HL-60 (cell line): ENCODE data around the gene TMPRSS4.

ENCODE experiments used
- DNase-seq, 2 experiments: peaks; one replicate each; pipeline ENCODE4 v3.0.0-alpha.2; 2010 to 2020; ENCODE audit warnings: low read depth in 1 of 2, low spot score in 1 of 2
- H3K27ac ChIP-seq: fragments of 250-450 bp; sonication (Bioruptor Pico); replicated peaks from 2 replicates; pipeline ENCODE4 v1.5.1; 2020; ENCODE audit warnings: mild to moderate bottlenecking, moderate library complexity
- H3K27me3 ChIP-seq: fragments of 250-450 bp; sonication (Bioruptor Pico); 2 replicates; pipeline ENCODE4 v1.5.1; 2021; ENCODE audit warnings: mild to moderate bottlenecking, moderate library complexity; ENCODE audit not compliant: insufficient read depth, poor library complexity, severe bottlenecking
- H3K4me3 ChIP-seq: replicated peaks from 2 replicates; pipeline ENCODE4 v1.5.1; 2011; ENCODE audit warnings: mild to moderate bottlenecking, control low read depth, low read length; ENCODE audit not compliant: insufficient read depth
- CTCF ChIP-seq: IDR thresholded peaks from one replicate; pipeline ENCODE4 v1.5.1; 2011; ENCODE audit warnings: low read length, control low read depth, inconsistent platforms; ENCODE audit not compliant: insufficient read depth
- GABPA ChIP-seq: IDR thresholded peaks from 2 replicates; pipeline ENCODE4 v1.6.1; 2012; ENCODE audit warnings: low read depth
- POLR2AphosphoS5 ChIP-seq: IDR thresholded peaks from 2 replicates; pipeline ENCODE4 v1.6.1; 2012; ENCODE audit warnings: low read depth
- REST ChIP-seq: IDR thresholded peaks from 2 replicates; pipeline ENCODE4 v1.6.1; 2012; ENCODE audit warnings: low read depth; ENCODE audit not compliant: insufficient replicate concordance
- SPI1 ChIP-seq: IDR thresholded peaks from 2 replicates; pipeline ENCODE4 v1.6.1; 2012; ENCODE audit warnings: low read depth, mild to moderate bottlenecking, borderline replicate concordance

Gene TMPRSS4

GRCh38 chr11:118104491-118104890 lies 27.6 kb downstream of the TMPRSS4 start:
- Histone ChIP-seq H3K4me3 (no peak overlapping the region), H3K27ac (no peak overlapping the region), H3K27me3 (no peaks in the 10 kb centered on the region)
- DNase-seq, result no peak
- no peak for TF ChIP-seq CTCF
- TF ChIP-seq POLR2AphosphoS5, result no peak
- no peak for TF ChIP-seq GABPA
- no peak for TF ChIP-seq REST

- Histone ChIP-seq H3K4me3 (no peak overlapping the region), H3K27ac (no peak overlapping the region), H3K27me3 (no peaks in the 10 kb centered on the region)
- no peak for DNase-seq
- no peak for TF ChIP-seq POLR2AphosphoS5
- no peak for TF ChIP-seq CTCF
- TF ChIP-seq GABPA, result no peak
- no peak for TF ChIP-seq SPI1
- TF ChIP-seq REST, result no peak
These were observed 28.9 kb downstream of the TMPRSS4 start for GRCh38 chr11:118105657-118106305.

- H3K27ac ChIP-seq, result no peak overlapping the region
- no peak for DNase-seq
- no peaks in the 10 kb centered on the region for H3K27me3 ChIP-seq
- no peak overlapping the region for H3K4me3 ChIP-seq
- TF ChIP-seq SPI1, result no peak
- TF ChIP-seq POLR2AphosphoS5, result no peak
- no peak for TF ChIP-seq REST
- TF ChIP-seq CTCF, result no peak
- no peak for TF ChIP-seq GABPA
These were observed 30.0 kb downstream of the TMPRSS4 start for GRCh38 chr11:118106789-118107335.
